COLO668 (cell line): ENCODE measurements around the gene CCT6A.
"Not testable (repeated sequence)": the region's sequence is repeated elsewhere in the genome, so short reads cannot be mapped to it uniquely, and the experiment has no call there.

Source experiments
- DNase-seq: peaks from one replicate; lab custom pipeline; 2025; ENCODE audit not compliant: unreplicated experiment; lab: John Stamatoyannopoulos, UW

The CCT6A gene

DNA sequence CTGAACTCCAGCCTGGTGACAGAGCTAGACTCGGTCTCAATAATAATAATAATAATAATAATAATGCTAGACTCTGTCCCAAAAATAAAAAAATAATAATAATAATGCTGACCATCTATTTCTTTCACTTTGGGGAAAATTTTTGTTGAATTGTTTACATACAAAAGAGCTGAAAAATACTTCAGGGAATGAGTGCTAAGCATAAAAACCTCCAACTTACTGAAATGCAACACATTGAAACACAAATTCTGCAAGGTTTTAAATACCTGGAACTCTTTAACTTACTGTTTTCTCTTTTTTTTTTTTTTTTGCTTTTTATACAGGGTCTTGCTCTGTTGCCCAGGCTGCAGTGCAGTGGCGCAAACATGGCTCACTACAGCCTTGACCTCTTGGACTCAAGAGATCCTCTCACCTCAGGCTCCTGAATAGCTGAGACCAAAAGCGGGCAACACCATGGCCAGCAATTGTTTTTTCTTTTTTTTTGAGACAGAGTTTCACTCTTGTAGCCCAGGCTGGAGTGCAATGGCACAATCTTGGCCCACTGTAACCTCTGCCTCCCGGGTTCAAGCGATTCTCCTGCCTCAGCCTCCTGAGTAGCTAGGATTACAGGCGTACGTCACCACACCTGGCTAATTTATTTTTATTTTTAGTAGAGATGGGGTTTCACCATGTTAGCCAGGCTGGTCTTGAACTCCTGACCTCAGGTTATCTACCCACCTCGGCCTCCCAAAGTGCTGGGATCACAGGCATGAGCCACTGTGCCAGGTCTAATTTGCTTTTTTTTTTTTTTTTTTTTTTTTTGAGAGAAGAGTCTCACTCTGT lies 46.8 kb downstream of the CCT6A start:
- DNase-seq: not testable (repeated sequence)

DNA sequence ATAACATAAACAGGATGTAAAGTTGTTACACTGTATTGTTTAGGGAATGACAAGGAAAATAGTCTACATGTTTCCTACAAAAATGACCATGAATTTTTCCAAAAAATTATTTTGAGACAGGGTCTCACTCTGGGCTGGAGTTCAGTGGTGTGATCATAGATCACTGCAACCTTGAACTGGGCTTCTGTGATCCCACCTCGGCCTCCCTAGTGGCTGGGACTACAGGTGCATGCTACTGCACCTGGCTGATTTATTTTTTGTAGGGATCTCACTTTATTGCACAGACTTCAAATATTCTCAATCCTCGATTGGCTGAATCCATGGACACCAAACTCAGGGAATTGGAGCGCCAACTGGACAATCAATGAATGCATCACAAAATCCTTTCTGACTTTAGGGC lies 48.1 kb downstream of the CCT6A start:
- DNase-seq: no peak

DNA sequence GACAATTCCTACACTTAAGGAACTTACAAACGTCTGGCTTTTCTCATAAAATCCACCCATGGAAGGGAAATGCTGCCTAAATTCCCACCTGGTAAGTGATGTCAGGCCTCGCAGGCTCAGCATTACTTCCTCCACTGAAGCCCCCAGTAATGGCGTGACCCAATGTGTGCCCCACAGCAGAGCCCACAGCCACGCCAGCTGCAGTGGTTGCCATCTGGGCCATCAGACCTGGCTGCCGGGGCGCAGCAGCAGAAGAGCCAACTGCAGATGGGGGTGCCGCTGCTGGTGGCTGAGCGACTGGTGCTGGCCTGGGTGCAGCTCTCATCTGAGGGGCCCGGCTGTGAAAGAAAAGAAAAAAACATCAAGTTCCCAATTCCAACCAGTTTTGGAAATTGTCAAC lies 52.6 kb downstream of the CCT6A start:
- DNase-seq: not testable (repeated sequence)

DNA sequence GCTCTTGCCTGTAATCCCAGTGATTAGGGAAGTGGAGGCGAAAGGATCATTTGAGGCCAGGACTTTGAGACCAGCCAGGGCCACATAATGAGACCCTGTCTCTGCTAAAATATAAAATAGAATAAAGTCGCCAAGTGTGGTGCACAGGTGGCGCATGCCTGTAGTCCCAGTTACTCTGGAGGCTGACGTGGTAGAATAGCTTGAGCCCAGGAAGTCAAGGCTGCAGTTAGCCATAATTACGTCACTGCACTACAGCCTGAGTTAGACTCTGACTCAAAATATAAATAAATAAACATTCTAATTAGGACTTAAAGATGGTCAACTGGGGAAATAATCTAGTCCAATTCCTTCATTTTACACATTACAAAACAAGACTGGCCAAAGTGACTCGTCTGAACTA lies 53.9 kb downstream of the CCT6A start:
- DNase-seq: peak; percentile 25

DNA sequence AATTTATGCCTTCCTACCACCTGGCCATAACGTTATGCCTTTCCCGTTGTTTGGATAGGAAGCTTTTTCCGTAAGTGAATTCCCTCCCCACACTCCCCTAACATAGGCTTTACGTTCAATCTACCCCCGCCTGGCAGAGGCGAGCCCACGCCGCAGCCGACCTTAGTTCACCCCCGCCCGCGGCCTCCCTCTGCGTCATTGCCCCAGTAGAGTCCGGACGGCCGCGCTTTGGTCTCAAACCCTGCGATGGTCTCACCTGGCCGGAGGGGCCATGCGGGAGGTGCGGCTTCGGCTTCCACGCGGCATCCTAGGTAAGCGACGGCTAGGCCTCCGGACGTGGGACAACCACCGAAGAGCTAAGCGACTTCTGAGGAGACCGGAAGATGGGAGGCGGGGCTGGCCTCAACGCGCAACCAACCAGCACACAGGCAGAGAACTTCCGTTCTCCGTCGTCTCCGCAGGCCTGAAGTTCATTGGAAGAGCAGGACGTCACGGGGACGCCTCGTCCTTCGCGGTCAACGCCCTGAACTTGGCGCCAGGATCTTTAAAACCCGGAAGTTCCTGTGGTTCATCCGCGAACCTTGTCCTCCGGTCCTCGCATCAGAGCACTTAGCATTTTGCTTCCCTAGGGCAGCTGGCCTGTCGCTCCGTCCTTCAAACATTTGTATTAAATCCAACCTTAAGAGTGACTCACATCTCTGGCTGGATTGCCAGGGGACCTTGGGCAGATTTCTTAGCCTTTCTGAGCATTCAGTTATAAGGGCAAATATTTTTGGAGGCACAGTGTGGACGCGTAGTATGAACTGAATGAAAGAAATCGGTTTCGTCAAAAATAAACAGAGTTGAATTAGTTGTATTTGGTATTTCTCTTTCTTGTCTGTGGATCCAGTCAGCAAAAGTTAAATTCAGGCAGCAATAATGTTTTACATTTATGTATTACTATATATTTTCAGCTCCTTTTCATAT lies 54.8 kb downstream of the CCT6A start, which contains the start of gene CHCHD2:
Gene CHCHD2, minus strand, starts transcription at position 369 of the 966 bp plus-strand sequence. Its CDS starts 63 bp downstream, at position 306.
- DNase-seq: peak; percentile 97

DNA sequence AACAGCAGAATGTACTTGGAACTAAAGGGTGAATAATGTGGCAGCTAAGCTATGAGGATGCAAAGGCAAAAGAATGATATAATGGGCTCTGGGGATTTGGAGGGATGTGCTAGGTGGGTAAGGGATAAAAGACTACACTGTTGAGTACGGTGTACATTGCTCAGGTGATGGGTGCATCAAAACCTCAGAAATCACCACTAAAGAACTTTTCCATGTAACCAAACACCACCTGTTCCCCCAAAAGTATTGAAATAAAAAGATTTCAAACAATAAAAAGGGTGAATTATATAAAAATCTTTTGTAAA lies 56.3 kb downstream of the CCT6A start:
- DNase-seq: no peak

DNA sequence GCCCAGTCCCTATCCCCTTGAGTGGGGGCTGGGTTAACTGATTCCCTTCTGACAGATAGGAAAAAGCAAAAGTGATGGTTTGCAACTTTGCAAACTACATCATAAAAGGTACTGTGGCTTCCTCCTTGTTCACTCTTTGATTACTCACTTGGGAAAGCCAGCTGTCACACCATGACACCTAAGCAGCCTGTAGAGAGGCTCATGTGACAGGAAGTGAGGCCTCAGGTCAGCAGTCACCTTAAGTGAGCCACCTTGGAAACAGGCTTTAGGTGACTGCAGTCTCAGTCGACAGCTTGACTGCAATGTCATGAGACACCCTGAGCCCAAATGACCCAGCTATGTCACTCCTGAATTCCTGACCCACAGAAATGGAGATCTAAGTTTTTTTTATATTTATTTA lies 59.0 kb downstream of the CCT6A start:
- peak; percentile 4 for DNase-seq

DNA sequence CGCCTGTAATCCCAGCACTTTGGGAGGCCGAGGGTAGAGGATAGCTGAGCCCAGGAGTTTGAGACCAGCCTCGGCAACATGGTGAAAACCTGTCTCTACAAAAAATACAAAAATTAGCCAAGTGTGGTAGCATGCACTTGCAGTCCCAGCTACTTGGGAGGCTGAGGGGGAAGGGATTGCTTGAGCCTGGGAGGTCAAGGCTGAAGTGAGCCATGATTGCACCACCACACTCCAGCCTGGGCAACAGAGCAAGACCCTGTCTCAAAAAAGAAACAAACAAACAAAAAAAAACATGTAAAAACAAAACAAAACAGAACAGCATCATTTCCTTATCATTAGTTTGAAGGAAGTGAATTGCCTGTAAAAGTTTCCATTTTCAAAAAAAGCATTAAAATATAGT lies 60.7 kb downstream of the CCT6A start:
- DNase-seq: not testable (repeated sequence)
